HEK293 (cell line): Measurements from ENCODE around the gene CD302.
A peak's percentile ranks its signal among the peaks of the same experiment; 100 is the strongest.

Experiments
- CTCF ChIA-PET: fragments of 350-600 bp; formaldehyde crosslinking; extraction: SDS; loops from one replicate; lab custom pipeline; 2021; ENCODE audit warnings: antibody characterized with exemption; lab: Yijun Ruan, JAX
- POLR2A ChIA-PET: fragments of 300-600 bp; formaldehyde crosslinking; extraction: SDS; loops from one replicate; lab custom pipeline; 2020; ENCODE audit warnings: antibody characterized with exemption, inconsistent platforms; lab: Yijun Ruan, JAX
- H3K27ac ChIP-seq: fragments of 200-500 bp; sonication (Bioruptor generic); 2 replicates; pipeline ENCODE4 v1.5.1; 2014; ENCODE audit warnings: low read depth, low read length, control low read depth, inconsistent platforms; ENCODE audit errors: extremely low read depth
- H3K36me3 ChIP-seq, 2 experiments: fragments of 200-500 bp in 1 of 2; sonication (Bioruptor generic) in 1 of 2; 1 replicate in 1 of 2; 2 replicates in 1 of 2; pipeline ENCODE4 v1.5.1; 2014 to 2017; ENCODE audit warnings: inconsistent platforms in 2 of 2, low read length in 2 of 2; ENCODE audit not compliant: control insufficient read depth in 2 of 2, insufficient read depth in 1 of 2
- H3K4me1 ChIP-seq: fragments of 200-500 bp; sonication (Bioruptor generic); 2 replicates; pipeline ENCODE4 v1.5.1; 2014; ENCODE audit warnings: mild to moderate bottlenecking, low read length, inconsistent platforms; ENCODE audit not compliant: control insufficient read depth, insufficient read depth
- H3K4me3 ChIP-seq: 2 replicates; pipeline ENCODE4 v1.5.1; 2011; ENCODE audit warnings: low read depth, mild to moderate bottlenecking, control low read depth, low read length, moderate library complexity
- H3K9me3 ChIP-seq: fragments of 200-500 bp; sonication (Bioruptor generic); 2 replicates; pipeline ENCODE4 v1.5.1; 2014; ENCODE audit warnings: low read depth, low read length, inconsistent platforms; ENCODE audit not compliant: control insufficient read depth, insufficient read depth
- CTCF ChIP-seq: fragments of 450-650 bp; formaldehyde crosslinking; IDR thresholded peaks from 2 replicates; pipeline ENCODE4 v1.5.1; 2016; ENCODE audit warnings: missing biosample characterization, missing genetic modification characterization
- GLIS1 ChIP-seq: fragments of 450-650 bp; formaldehyde crosslinking; IDR thresholded peaks from 2 replicates; pipeline ENCODE4 v1.5.1; 2016; ENCODE audit warnings: missing biosample characterization, missing genetic modification characterization
- HOXA7 ChIP-seq: sonication (generic); formaldehyde crosslinking; IDR thresholded peaks from 2 replicates; pipeline ENCODE4 v1.8.1; 2022; ENCODE audit warnings: missing genetic modification reagents, borderline replicate concordance
- PRDM6 ChIP-seq: fragments of 450-650 bp; formaldehyde crosslinking; IDR thresholded peaks from 2 replicates; pipeline ENCODE4 v1.5.1; 2017; ENCODE audit warnings: missing biosample characterization, missing genetic modification characterization
- SP2 ChIP-seq: fragments of 450-650 bp; formaldehyde crosslinking; IDR thresholded peaks from 2 replicates; pipeline ENCODE4 v1.5.1; 2016; ENCODE audit warnings: missing biosample characterization, missing genetic modification characterization
- ZBTB17 ChIP-seq: fragments of 450-650 bp; formaldehyde crosslinking; IDR thresholded peaks from 2 replicates; pipeline ENCODE4 v1.5.1; 2016; ENCODE audit warnings: missing biosample characterization, missing genetic modification characterization
- ZBTB20 ChIP-seq: fragments of 450-650 bp; formaldehyde crosslinking; IDR thresholded peaks from 2 replicates; pipeline ENCODE4 v1.5.1; 2016; ENCODE audit warnings: missing biosample characterization, missing genetic modification characterization
- ZBTB7A ChIP-seq: fragments of 450-650 bp; formaldehyde crosslinking; IDR thresholded peaks from 2 replicates; pipeline ENCODE4 v1.5.1; 2016; ENCODE audit warnings: low read depth, missing biosample characterization, missing genetic modification characterization
- ZBTB8A ChIP-seq: fragments of 450-650 bp; formaldehyde crosslinking; IDR thresholded peaks from 2 replicates; pipeline ENCODE4 v1.5.1; 2016; ENCODE audit warnings: missing biosample characterization, missing genetic modification characterization
- ZFP37 ChIP-seq: fragments of 450-650 bp; formaldehyde crosslinking; IDR thresholded peaks from 2 replicates; pipeline ENCODE4 v1.5.1; 2016; ENCODE audit warnings: missing biosample characterization, missing genetic modification characterization
- ZNF146 ChIP-seq: fragments of 450-650 bp; formaldehyde crosslinking; IDR thresholded peaks from 2 replicates; pipeline ENCODE4 v1.5.1; 2016; ENCODE audit warnings: missing biosample characterization, missing genetic modification characterization
- ZNF16 ChIP-seq: fragments of 450-650 bp; formaldehyde crosslinking; IDR thresholded peaks from 2 replicates; pipeline ENCODE4 v1.5.1; 2016; ENCODE audit warnings: low read depth, missing biosample characterization, missing genetic modification characterization
- ZNF19 ChIP-seq: fragments of 450-650 bp; formaldehyde crosslinking; IDR thresholded peaks from 2 replicates; pipeline ENCODE4; 2016; ENCODE audit warnings: missing biosample characterization, missing genetic modification characterization, low read depth
- ZNF221 ChIP-seq: fragments of 450-650 bp; formaldehyde crosslinking; IDR thresholded peaks from 2 replicates; pipeline ENCODE4 v1.5.1; 2017; ENCODE audit warnings: missing biosample characterization, missing genetic modification characterization, borderline replicate concordance
- ZNF354C ChIP-seq: fragments of 450-650 bp; formaldehyde crosslinking; IDR thresholded peaks from 2 replicates; pipeline ENCODE4 v1.5.1; 2016; ENCODE audit warnings: missing biosample characterization, missing genetic modification characterization, low read depth, borderline replicate concordance
- ZNF426 ChIP-seq: fragments of 450-650 bp; formaldehyde crosslinking; IDR thresholded peaks from 2 replicates; pipeline ENCODE4 v1.5.1; 2017; ENCODE audit warnings: missing biosample characterization, missing genetic modification characterization, mild to moderate bottlenecking, inconsistent platforms, moderate library complexity
- ZNF510 ChIP-seq: fragments of 450-650 bp; formaldehyde crosslinking; IDR thresholded peaks from 2 replicates; pipeline ENCODE4 v1.5.1; 2018; ENCODE audit warnings: mild to moderate bottlenecking, missing genetic modification characterization, missing biosample characterization; ENCODE audit not compliant: insufficient replicate concordance
- ZNF596 ChIP-seq: fragments of 450-650 bp; IDR thresholded peaks from 2 replicates; pipeline ENCODE4 v1.5.0; 2018; ENCODE audit warnings: missing biosample characterization, mild to moderate bottlenecking, missing genetic modification characterization, moderate library complexity
- ZNF621 ChIP-seq: fragments of 450-650 bp; formaldehyde crosslinking; IDR thresholded peaks from 2 replicates; pipeline ENCODE4 v1.5.1; 2017; ENCODE audit warnings: missing biosample characterization, missing genetic modification characterization
- ZNF654 ChIP-seq: fragments of 450-650 bp; formaldehyde crosslinking; IDR thresholded peaks from 2 replicates; pipeline ENCODE4 v1.5.1; 2016; ENCODE audit warnings: low read depth, missing biosample characterization, missing genetic modification characterization
- ZNF692 ChIP-seq: fragments of 450-650 bp; formaldehyde crosslinking; IDR thresholded peaks from 2 replicates; pipeline ENCODE4 v1.5.1; 2016; ENCODE audit warnings: missing biosample characterization, missing genetic modification characterization
- ZNF830 ChIP-seq: fragments of 450-650 bp; IDR thresholded peaks from 2 replicates; pipeline ENCODE4 v1.5.0; 2018; ENCODE audit warnings: missing biosample characterization, missing genetic modification characterization, low read depth, mild to moderate bottlenecking, moderate library complexity
- TF ChIP-seq, protein P1 (sequence below): fragments of 450-650 bp; formaldehyde crosslinking; IDR thresholded peaks from 2 replicates; pipeline ENCODE4 v1.5.0; 2017; ENCODE audit warnings: missing biosample characterization, missing genetic modification characterization, borderline replicate concordance
- TF ChIP-seq, protein P2 (sequence below): fragments of 450-650 bp; formaldehyde crosslinking; IDR thresholded peaks from 2 replicates; pipeline ENCODE4 v1.5.1; 2016; ENCODE audit warnings: missing biosample characterization, missing genetic modification characterization

The CD302 gene

GRCh38 chr2:159736048-159736447 is 62.0 kb downstream of the CD302 start:
- Histone ChIP-seq H3K4me3 (no peak overlapping the region), H3K36me3 (peaks cover 45 to 80% of the 10 kb centered on the region in 2 experiments), H3K4me1 (no peaks in the 10 kb centered on the region), H3K9me3 (no peaks in the 10 kb centered on the region), H3K27ac (no peak overlapping the region)
- CTCF ChIA-PET, result interaction anchor here (0.6 kb wide), 1 partner anchor 1486 kb away, joined by 3 read pairs; no protein-coding TSS in a partner anchor
- no peak for TF ChIP-seq PRDM6
- no peak for TF ChIP-seq ZNF19 (tag by site-specific recombination)
- TF ChIP-seq ZNF692 (tag by site-specific recombination), result no peak
- TF ChIP-seq ZNF354C (tag by site-specific recombination), result no peak
- POLR2A ChIA-PET, result no interaction called here

DNA sequence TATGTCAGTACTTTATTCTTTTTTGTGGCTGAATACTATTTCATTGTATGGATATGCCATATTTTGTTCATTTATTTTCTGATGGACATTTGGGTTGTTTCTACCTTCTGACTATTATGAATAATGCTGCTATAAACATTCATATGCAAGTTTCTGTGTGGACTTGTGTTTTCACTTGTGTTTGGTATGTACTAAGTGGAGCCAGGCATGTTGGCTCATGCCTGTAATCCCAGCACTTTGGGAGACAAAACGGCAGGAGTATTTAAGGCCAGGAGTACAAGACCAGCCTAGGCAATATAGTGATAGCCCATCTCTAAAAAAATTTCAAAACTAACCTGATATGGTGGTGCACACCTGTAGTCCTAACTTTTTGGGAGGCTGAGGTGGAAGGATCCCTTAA is 62.4 kb downstream of the CD302 start:
- TF ChIP-seq ZBTB17 (tag by site-specific recombination) (no peak), ZNF146 (tag by site-specific recombination) (peak; percentile 68)
- ChIA-PET POLR2A (no interaction called here), CTCF (interaction anchor here (0.6 kb wide), 2 partner anchors 31 to 1487 kb away, joined by 3 read pairs; no protein-coding TSS in a partner anchor)
- Histone ChIP-seq H3K27ac (no peak overlapping the region), H3K4me3 (no peak overlapping the region), H3K36me3 (peaks cover 46 to 81% of the 10 kb centered on the region in 2 experiments), H3K4me1 (no peaks in the 10 kb centered on the region), H3K9me3 (no peaks in the 10 kb centered on the region)

DNA sequence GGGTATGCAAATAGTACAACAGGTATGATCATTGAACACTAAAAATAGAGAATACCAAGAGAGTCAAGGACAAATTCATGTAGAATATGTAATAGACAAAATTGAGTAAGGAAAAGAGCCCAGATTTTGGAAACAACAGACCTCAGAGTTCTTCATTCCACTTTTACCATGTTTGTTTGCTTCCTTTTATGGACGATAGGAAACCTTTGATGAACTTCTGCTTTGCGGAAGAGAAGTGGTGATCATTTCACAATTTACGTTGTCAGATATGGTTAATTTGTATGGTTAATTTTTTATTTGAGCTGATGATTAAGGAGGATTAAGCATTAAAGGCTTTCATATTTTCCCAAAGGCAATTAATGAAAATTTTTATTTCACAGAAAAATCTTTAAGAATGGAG is 69.4 kb downstream of the CD302 start:
- Histone ChIP-seq H3K4me1 (no peaks in the 10 kb centered on the region; the same call in 1 of the 2 replicates), H3K4me3 (no peak overlapping the region), H3K9me3 (no peaks in the 10 kb centered on the region), H3K27ac (no peak overlapping the region), H3K36me3 (peaks cover 40 to 71% of the 10 kb centered on the region in 2 experiments)
- POLR2A ChIA-PET, result interaction anchor here (1.3 kb wide), 1 partner anchor 17 kb away, joined by 3 read pairs; no protein-coding TSS in a partner anchor
- CTCF ChIA-PET, result no interaction called here
- TF ChIP-seq ZNF510 (tag by site-specific recombination) (no peak), ZNF654 (no peak), ZNF621 (tag by site-specific recombination) (no peak), ZBTB7A (tag by site-specific recombination) (no peak), ZBTB20 (tag by site-specific recombination) (no peak), ZFP37 (tag by site-specific recombination) (no peak), ZNF16 (tag by site-specific recombination) (no peak), CTCF (no peak), GLIS1 (tag by site-specific recombination) (no peak), SP2 (tag by site-specific recombination) (no peak), HOXA7 (CRISPR knock-in tag) (no peak), ZNF426 (no peak), ZNF221 (tag by site-specific recombination) (no peak), ZNF596 (tag by site-specific recombination) (no peak), ZNF830 (tag by site-specific recombination) (no peak), ZBTB8A (tag by site-specific recombination) (no peak)
- TF ChIP-seq, protein P1, sequence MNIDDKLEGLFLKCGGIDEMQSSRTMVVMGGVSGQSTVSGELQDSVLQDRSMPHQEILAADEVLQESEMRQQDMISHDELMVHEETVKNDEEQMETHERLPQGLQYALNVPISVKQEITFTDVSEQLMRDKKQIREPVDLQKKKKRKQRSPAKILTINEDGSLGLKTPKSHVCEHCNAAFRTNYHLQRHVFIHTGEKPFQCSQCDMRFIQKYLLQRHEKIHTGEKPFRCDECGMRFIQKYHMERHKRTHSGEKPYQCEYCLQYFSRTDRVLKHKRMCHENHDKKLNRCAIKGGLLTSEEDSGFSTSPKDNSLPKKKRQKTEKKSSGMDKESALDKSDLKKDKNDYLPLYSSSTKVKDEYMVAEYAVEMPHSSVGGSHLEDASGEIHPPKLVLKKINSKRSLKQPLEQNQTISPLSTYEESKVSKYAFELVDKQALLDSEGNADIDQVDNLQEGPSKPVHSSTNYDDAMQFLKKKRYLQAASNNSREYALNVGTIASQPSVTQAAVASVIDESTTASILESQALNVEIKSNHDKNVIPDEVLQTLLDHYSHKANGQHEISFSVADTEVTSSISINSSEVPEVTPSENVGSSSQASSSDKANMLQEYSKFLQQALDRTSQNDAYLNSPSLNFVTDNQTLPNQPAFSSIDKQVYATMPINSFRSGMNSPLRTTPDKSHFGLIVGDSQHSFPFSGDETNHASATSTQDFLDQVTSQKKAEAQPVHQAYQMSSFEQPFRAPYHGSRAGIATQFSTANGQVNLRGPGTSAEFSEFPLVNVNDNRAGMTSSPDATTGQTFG (tag by site-specific recombination), result no peak
- TF ChIP-seq, protein P2, sequence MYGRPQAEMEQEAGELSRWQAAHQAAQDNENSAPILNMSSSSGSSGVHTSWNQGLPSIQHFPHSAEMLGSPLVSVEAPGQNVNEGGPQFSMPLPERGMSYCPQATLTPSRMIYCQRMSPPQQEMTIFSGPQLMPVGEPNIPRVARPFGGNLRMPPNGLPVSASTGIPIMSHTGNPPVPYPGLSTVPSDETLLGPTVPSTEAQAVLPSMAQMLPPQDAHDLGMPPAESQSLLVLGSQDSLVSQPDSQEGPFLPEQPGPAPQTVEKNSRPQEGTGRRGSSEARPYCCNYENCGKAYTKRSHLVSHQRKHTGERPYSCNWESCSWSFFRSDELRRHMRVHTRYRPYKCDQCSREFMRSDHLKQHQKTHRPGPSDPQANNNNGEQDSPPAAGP (tag by site-specific recombination), result no peak
